Measurements from ENCODE around the gene KATNA1. TPM values are rescaled to one million over a fixed set of nuclear protein-coding genes. Genes with fewer than 3 reads are reported as not detected.
A peak's percentile ranks its signal among the peaks of the same experiment; 100 is the strongest.

The KATNA1 gene
- total and polyA plus RNA-seq, 9 of the 15 experiments (the other 6 are each of a cell fraction or from before 2014, with no cell fraction given) = 22.5 to 76.9 (median 45.0) TPM

- 0 out of 2 replicates have a peak, but pooled peaks have one; percentile 17 for TF ChIP-seq ZNF609 (CRISPR knock-in tag; IDR thresholded peaks at IDR 0.05; ENCODE audit: borderline replicate concordance)
- no peak for TF ChIP-seq KAT8 (IDR thresholded peaks at IDR 0.05; ENCODE audit: low read depth)
- 0 out of 2 replicates have a peak, but pooled peaks have one; percentile 36 for TF ChIP-seq STAT6 (CRISPR knock-in tag; IDR thresholded peaks at IDR 0.05)
- TF ChIP-seq SRSF3 (IDR thresholded peaks at IDR 0.05; ENCODE audit: insufficient read depth, low read length) = no peak
- no peak for TF ChIP-seq NFE2L1 (tag; IDR thresholded peaks at IDR 0.05; ENCODE audit: borderline replicate concordance, low read depth)
- no peak for TF ChIP-seq NR2C2 (CRISPR knock-in tag; IDR thresholded peaks at IDR 0.05)
- peak; percentile 77; the same call in 1 of the 2 replicates for TF ChIP-seq NR2C2 (tag; IDR thresholded peaks at IDR 0.05)
- no peak for TF ChIP-seq ZBTB8A (IDR thresholded peaks at IDR 0.05; ENCODE audit: partially characterized antibody)
- peak; percentile 52 for TF ChIP-seq RBM22 (IDR thresholded peaks at IDR 0.05; ENCODE audit: low read depth, low read length, poor library complexity, severe bottlenecking)
- peak; percentile 84 for TF ChIP-seq FIP1L1 (IDR thresholded peaks at IDR 0.05; ENCODE audit: low read depth, low read length, poor library complexity, severe bottlenecking)
- peak; percentile 57; the same call in 1 of the 2 replicates for TF ChIP-seq CTBP1 (IDR thresholded peaks at IDR 0.05; ENCODE audit: borderline replicate concordance)
- peak; percentile 28; the same call in 1 of the 2 replicates for TF ChIP-seq KDM2B (CRISPR knock-in tag; IDR thresholded peaks at IDR 0.05)
These were observed 81.9 kb downstream of the KATNA1 start (continued) for GRCh38 chr6:149566410-149567193.
